HCT116 (cell line): ENCODE measurements around the gene CTSV. TPM values are rescaled to one million over a fixed set of nuclear protein-coding genes. Genes with fewer than 3 reads are reported as not detected.

Source experiments
- ATAC-seq: fragments of 200-7000 bp; cut with Tn5 transposase; 2 replicates; pipeline ENCODE4 v1.9.1; 2020; ENCODE audit warnings: mild to moderate bottlenecking, moderate library complexity
- BruUV-seq: library from RNA; stranded (reverse); fragments of 400-500 nt; replicated peaks from 2 replicates; lab custom pipeline; 2021; lab: Mats Ljungman, UMichigan
- CTCF ChIA-PET: fragments of 300-600 bp; sonication (Branson Sonifier 250); formaldehyde crosslinking; loops from one replicate; lab custom pipeline; 2021; ENCODE audit warnings: antibody characterized with exemption; lab: Charles Lee
- POLR2A ChIA-PET: fragments of 300-600, 350-600 bp; sonication (Branson Sonifier 250); formaldehyde crosslinking; loops from one replicate; lab custom pipeline; 2021; ENCODE audit warnings: antibody characterized with exemption; lab: Charles Lee
- RAD21 ChIA-PET, 2 experiments: fragments of 300-600 bp; sonication (Branson Sonifier 250); formaldehyde crosslinking; loops; one replicate each; lab custom pipeline; 2023; ENCODE audit warnings: low total read pairs in 2 of 2; ENCODE audit not compliant: uncharacterized antibody in 2 of 2, unreplicated experiment in 2 of 2, low non-redundant PET in 1 of 2; lab: Charles Lee
- DNase-seq: peaks from one replicate; pipeline ENCODE4 v3.0.0-alpha.2; 2010; ENCODE audit warnings: low read depth, low spot score
- H2AFZ ChIP-seq: fragments of 200-600 bp; shearing (Covaris generic), sonication (generic); 2 replicates; pipeline ENCODE4 v1.6.1; 2017; ENCODE audit warnings: low read depth, mixed run types, mixed read lengths, antibody characterized with exemption, low read length; ENCODE audit not compliant: poor library complexity, severe bottlenecking
- H3K27ac ChIP-seq: 2 replicates; pipeline ENCODE4 v1.5.1; 2012; ENCODE audit warnings: low read depth, low read length
- H3K27me3 ChIP-seq: fragments of 200-600 bp; sonication (generic); 2 replicates; pipeline ENCODE4 v1.6.1; 2016; ENCODE audit warnings: mixed run types, low read length, mixed read lengths; ENCODE audit not compliant: insufficient read depth
- H3K36me3 ChIP-seq, 2 experiments: fragments of 200-500 bp in 1 of 2; fragments of 200-600 bp in 1 of 2; sonication (Bioruptor generic) in 1 of 2; sonication (generic) in 1 of 2; 2 replicates each; pipeline versions ENCODE4 v1.5.1 to v1.6.1; 2014 to 2016; ENCODE audit warnings: low read length in 2 of 2, inconsistent platforms in 1 of 2, mixed read lengths in 1 of 2, mixed run types in 1 of 2; ENCODE audit not compliant: insufficient read depth in 2 of 2, control insufficient read depth in 1 of 2
- H3K4me1 ChIP-seq, 2 experiments: fragments of 200-600 bp in 1 of 2; sonication (generic) in 1 of 2; 2 replicates each; pipeline versions ENCODE4 v1.5.1 to v1.6.1; 2012 to 2017; ENCODE audit warnings: low read length in 2 of 2, inconsistent platforms in 1 of 2, mild to moderate bottlenecking in 1 of 2, mixed read lengths in 1 of 2, mixed run types in 1 of 2, moderate library complexity in 1 of 2; ENCODE audit not compliant: insufficient read depth in 2 of 2, control insufficient read depth in 1 of 2
- H3K4me2 ChIP-seq: fragments of 200-600 bp; sonication (generic); 2 replicates; pipeline ENCODE4 v1.6.1; 2017; ENCODE audit warnings: mixed run types, low read length, mixed read lengths
- H3K4me3 ChIP-seq, 2 experiments: fragments of 200-600 bp in 1 of 2; sonication (generic) in 1 of 2; replicated peaks in 1 of 2; 2 replicates each; pipeline ENCODE4 v1.5.1; 2011 to 2016; ENCODE audit warnings: low read length in 2 of 2, control low read depth in 1 of 2, low read depth in 1 of 2, mild to moderate bottlenecking in 1 of 2, mixed read lengths in 1 of 2, mixed run types in 1 of 2
- H3K79me2 ChIP-seq: fragments of 200-600 bp; sonication (generic); 2 replicates; pipeline ENCODE4 v1.6.1; 2017; ENCODE audit warnings: mild to moderate bottlenecking, mixed run types, low read length, moderate library complexity, mixed read lengths; ENCODE audit not compliant: insufficient read depth
- H3K9ac ChIP-seq: fragments of 200-600 bp; sonication (generic); 2 replicates; pipeline ENCODE4 v1.6.1; 2016; ENCODE audit warnings: low read length, mixed read lengths
- H3K9me2 ChIP-seq: fragments of 200-600 bp; sonication (generic), shearing (Covaris generic); 2 replicates; pipeline ENCODE4 v1.6.1; 2017; ENCODE audit warnings: mixed run types, mild to moderate bottlenecking, moderate library complexity; ENCODE audit not compliant: insufficient read depth
- H3K9me3 ChIP-seq, 2 experiments: fragments of 200-500 bp in 1 of 2; fragments of 200-600 bp in 1 of 2; sonication (Bioruptor generic) in 1 of 2; sonication (generic) in 1 of 2; 2 replicates each; pipeline ENCODE4 v1.6.1; 2014 to 2017; ENCODE audit warnings: low read length in 2 of 2, mixed read lengths in 2 of 2, inconsistent platforms in 1 of 2, low read depth in 1 of 2, mild to moderate bottlenecking in 1 of 2, mixed run types in 1 of 2, moderate library complexity in 1 of 2; ENCODE audit not compliant: control insufficient read depth in 1 of 2, insufficient read depth in 1 of 2
- H4K20me1 ChIP-seq: fragments of 200-600 bp; sonication (generic), shearing (Covaris generic); 2 replicates; pipeline ENCODE4 v1.6.1; 2017; ENCODE audit warnings: mixed run types, mild to moderate bottlenecking, moderate library complexity; ENCODE audit not compliant: insufficient read depth
- CBX3 ChIP-seq: IDR thresholded peaks from 2 replicates; pipeline ENCODE4 v1.6.1; 2012; ENCODE audit warnings: low read depth
- CEBPB ChIP-seq: IDR thresholded peaks from 2 replicates; pipeline ENCODE4 v1.6.1; 2012; ENCODE audit warnings: low read depth
- EGR1 ChIP-seq: IDR thresholded peaks from 2 replicates; pipeline ENCODE4 v1.6.1; 2012; ENCODE audit warnings: low read depth
- ELF1 ChIP-seq: IDR thresholded peaks from 2 replicates; pipeline ENCODE4 v1.6.1; 2012; ENCODE audit warnings: low read depth, borderline replicate concordance
- EZH2 ChIP-seq: fragments of 200-600 bp; sonication (generic); IDR thresholded peaks from 2 replicates; pipeline ENCODE4 v1.6.1; 2017; ENCODE audit warnings: antibody characterized with exemption, mixed run types
- EZH2phosphoT487 ChIP-seq: fragments of 200-600 bp; IDR thresholded peaks from 2 replicates; pipeline ENCODE4 v1.6.1; 2018; ENCODE audit warnings: antibody characterized with exemption, borderline replicate concordance
- FOSL1 ChIP-seq: IDR thresholded peaks from 2 replicates; pipeline ENCODE4 v1.6.1; 2012; ENCODE audit warnings: low read depth
- POLR2AphosphoS5 ChIP-seq: IDR thresholded peaks from 2 replicates; pipeline ENCODE4 v1.6.1; 2011; ENCODE audit warnings: mild to moderate bottlenecking, low read depth, low read length, moderate library complexity
- RAD21 ChIP-seq: IDR thresholded peaks from 2 replicates; pipeline ENCODE4 v1.6.1; 2012; ENCODE audit warnings: low read depth, mild to moderate bottlenecking
- SP1 ChIP-seq: IDR thresholded peaks from 2 replicates; pipeline ENCODE4 v1.6.1; 2012; ENCODE audit warnings: low read depth
- SRF ChIP-seq: IDR thresholded peaks from 2 replicates; pipeline ENCODE4 v1.6.1; 2012; ENCODE audit warnings: low read depth
- TCF7L2 ChIP-seq: IDR thresholded peaks from 2 replicates; pipeline ENCODE4 v1.7.0; 2011; ENCODE audit warnings: borderline replicate concordance, inconsistent platforms; ENCODE audit not compliant: insufficient read depth, insufficient read length; ENCODE audit errors: extremely low read depth
- YY1 ChIP-seq: IDR thresholded peaks from 2 replicates; pipeline ENCODE4 v1.6.1; 2011; ENCODE audit warnings: low read length, low read depth, moderate library complexity, mild to moderate bottlenecking; ENCODE audit not compliant: insufficient replicate concordance; ENCODE audit errors: extremely low read depth
- ZFX ChIP-seq: fragments of 450-650 bp; IDR thresholded peaks from 2 replicates; pipeline ENCODE4 v1.6.1; 2017
- ZNF274 ChIP-seq: fragments of 200-500 bp; sonication (Bioruptor generic); IDR thresholded peaks from 2 replicates; pipeline ENCODE4 v1.6.1; 2014; ENCODE audit warnings: mild to moderate bottlenecking, low read depth, low read length, inconsistent platforms
- intact Hi-C: fragments of 100-400 bp; cut with micrococcal nuclease; formaldehyde crosslinking; loops from 2 replicates; pipeline ENCODE4 v1.10.0; 2022
- total RNA-seq: library from RNA; stranded (reverse); gene quantifications from one replicate; pipeline ENCODE4 v1.2.1, GENCODE V29; 2021; ENCODE audit not compliant: unreplicated experiment
- TF ChIP-seq, protein P1 (sequence below): IDR thresholded peaks from 2 replicates; pipeline ENCODE4 v1.6.1; 2012
- TF ChIP-seq, protein P2 (sequence below): IDR thresholded peaks from 2 replicates; pipeline ENCODE4 v1.6.1; 2012; ENCODE audit warnings: low read depth
- TF ChIP-seq, protein P3 (sequence below), 3 experiments: fragments of 200-600 bp in 1 of 3; sonication (generic) in 1 of 3; IDR thresholded peaks in 2 of 3; conservative IDR thresholded peaks in 1 of 3; 2 replicates each; pipeline ENCODE4 v1.5.1; 2012 to 2017; ENCODE audit warnings: low read depth in 2 of 3, low read length in 2 of 3, antibody characterized with exemption in 1 of 3, borderline replicate concordance in 1 of 3, control low read depth in 1 of 3, mild to moderate bottlenecking in 1 of 3, mixed read lengths in 1 of 3, mixed run types in 1 of 3, moderate library complexity in 1 of 3; ENCODE audit not compliant: insufficient read depth in 1 of 3
- TF ChIP-seq, protein P4 (sequence below): IDR thresholded peaks from 2 replicates; pipeline ENCODE4 v1.6.1; 2012
- TF ChIP-seq, protein P5 (sequence below): IDR thresholded peaks from 2 replicates; pipeline ENCODE4 v1.6.1; 2011; ENCODE audit warnings: mild to moderate bottlenecking, low read length, moderate library complexity; ENCODE audit not compliant: insufficient replicate concordance; ENCODE audit errors: extremely low read depth

CTSV gene
- total RNA-seq, 1 experiment from 2014 or later: 15.5 TPM

- intact Hi-C loops: no loop called here
- Histone ChIP-seq H3K79me2 (no peaks in the 10 kb centered on the region), H3K4me1 (peaks cover 5 to 20% of the 10 kb centered on the region in 2 experiments; a peak in 3 of 4 replicates), H3K4me3 (no peak overlapping the region), H3K27ac (no peak overlapping the region), H2AFZ (no peak overlapping the region), H3K9me3 (no peaks in the 10 kb centered on the region), H4K20me1 (no peaks in the 10 kb centered on the region), H3K9me2 (no peaks in the 10 kb centered on the region), H3K27me3 (no peaks in the 10 kb centered on the region), H3K4me2 (no peak overlapping the region), H3K36me3 (no peaks in the 10 kb centered on the region), H3K9ac (no peak overlapping the region)
- TF ChIP-seq, protein P1, sequence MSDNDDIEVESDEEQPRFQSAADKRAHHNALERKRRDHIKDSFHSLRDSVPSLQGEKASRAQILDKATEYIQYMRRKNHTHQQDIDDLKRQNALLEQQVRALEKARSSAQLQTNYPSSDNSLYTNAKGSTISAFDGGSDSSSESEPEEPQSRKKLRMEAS: no peak
- no peak for TF ChIP-seq POLR2AphosphoS5
- TF ChIP-seq SP1: no peak
- no peak for TF ChIP-seq EGR1
- no peak for TF ChIP-seq ELF1
- TF ChIP-seq, protein P2, sequence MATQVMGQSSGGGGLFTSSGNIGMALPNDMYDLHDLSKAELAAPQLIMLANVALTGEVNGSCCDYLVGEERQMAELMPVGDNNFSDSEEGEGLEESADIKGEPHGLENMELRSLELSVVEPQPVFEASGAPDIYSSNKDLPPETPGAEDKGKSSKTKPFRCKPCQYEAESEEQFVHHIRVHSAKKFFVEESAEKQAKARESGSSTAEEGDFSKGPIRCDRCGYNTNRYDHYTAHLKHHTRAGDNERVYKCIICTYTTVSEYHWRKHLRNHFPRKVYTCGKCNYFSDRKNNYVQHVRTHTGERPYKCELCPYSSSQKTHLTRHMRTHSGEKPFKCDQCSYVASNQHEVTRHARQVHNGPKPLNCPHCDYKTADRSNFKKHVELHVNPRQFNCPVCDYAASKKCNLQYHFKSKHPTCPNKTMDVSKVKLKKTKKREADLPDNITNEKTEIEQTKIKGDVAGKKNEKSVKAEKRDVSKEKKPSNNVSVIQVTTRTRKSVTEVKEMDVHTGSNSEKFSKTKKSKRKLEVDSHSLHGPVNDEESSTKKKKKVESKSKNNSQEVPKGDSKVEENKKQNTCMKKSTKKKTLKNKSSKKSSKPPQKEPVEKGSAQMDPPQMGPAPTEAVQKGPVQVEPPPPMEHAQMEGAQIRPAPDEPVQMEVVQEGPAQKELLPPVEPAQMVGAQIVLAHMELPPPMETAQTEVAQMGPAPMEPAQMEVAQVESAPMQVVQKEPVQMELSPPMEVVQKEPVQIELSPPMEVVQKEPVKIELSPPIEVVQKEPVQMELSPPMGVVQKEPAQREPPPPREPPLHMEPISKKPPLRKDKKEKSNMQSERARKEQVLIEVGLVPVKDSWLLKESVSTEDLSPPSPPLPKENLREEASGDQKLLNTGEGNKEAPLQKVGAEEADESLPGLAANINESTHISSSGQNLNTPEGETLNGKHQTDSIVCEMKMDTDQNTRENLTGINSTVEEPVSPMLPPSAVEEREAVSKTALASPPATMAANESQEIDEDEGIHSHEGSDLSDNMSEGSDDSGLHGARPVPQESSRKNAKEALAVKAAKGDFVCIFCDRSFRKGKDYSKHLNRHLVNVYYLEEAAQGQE: no peak
- TF ChIP-seq, protein P3, sequence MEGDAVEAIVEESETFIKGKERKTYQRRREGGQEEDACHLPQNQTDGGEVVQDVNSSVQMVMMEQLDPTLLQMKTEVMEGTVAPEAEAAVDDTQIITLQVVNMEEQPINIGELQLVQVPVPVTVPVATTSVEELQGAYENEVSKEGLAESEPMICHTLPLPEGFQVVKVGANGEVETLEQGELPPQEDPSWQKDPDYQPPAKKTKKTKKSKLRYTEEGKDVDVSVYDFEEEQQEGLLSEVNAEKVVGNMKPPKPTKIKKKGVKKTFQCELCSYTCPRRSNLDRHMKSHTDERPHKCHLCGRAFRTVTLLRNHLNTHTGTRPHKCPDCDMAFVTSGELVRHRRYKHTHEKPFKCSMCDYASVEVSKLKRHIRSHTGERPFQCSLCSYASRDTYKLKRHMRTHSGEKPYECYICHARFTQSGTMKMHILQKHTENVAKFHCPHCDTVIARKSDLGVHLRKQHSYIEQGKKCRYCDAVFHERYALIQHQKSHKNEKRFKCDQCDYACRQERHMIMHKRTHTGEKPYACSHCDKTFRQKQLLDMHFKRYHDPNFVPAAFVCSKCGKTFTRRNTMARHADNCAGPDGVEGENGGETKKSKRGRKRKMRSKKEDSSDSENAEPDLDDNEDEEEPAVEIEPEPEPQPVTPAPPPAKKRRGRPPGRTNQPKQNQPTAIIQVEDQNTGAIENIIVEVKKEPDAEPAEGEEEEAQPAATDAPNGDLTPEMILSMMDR (IDR thresholded peaks at IDR 0.05 in 2 of 3, conservative IDR thresholded peaks at IDR 0.05 in 1 of 3; ENCODE audit: borderline replicate concordance in 1 of 3, insufficient read depth in 1 of 3, low read depth in 2 of 3, low read length in 2 of 3): no peak
- TF ChIP-seq SRF: no peak
- TF ChIP-seq EZH2: no peak
- no peak for TF ChIP-seq RAD21
- TF ChIP-seq, protein P4, sequence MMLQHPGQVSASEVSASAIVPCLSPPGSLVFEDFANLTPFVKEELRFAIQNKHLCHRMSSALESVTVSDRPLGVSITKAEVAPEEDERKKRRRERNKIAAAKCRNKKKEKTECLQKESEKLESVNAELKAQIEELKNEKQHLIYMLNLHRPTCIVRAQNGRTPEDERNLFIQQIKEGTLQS: no peak
- no peak for TF ChIP-seq TCF7L2
- TF ChIP-seq, protein P5, sequence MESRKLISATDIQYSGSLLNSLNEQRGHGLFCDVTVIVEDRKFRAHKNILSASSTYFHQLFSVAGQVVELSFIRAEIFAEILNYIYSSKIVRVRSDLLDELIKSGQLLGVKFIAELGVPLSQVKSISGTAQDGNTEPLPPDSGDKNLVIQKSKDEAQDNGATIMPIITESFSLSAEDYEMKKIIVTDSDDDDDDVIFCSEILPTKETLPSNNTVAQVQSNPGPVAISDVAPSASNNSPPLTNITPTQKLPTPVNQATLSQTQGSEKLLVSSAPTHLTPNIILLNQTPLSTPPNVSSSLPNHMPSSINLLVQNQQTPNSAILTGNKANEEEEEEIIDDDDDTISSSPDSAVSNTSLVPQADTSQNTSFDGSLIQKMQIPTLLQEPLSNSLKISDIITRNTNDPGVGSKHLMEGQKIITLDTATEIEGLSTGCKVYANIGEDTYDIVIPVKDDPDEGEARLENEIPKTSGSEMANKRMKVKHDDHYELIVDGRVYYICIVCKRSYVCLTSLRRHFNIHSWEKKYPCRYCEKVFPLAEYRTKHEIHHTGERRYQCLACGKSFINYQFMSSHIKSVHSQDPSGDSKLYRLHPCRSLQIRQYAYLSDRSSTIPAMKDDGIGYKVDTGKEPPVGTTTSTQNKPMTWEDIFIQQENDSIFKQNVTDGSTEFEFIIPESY: no peak
- TF ChIP-seq CBX3: no peak
- no peak for TF ChIP-seq ZNF274
- no peak for TF ChIP-seq YY1
- no peak for TF ChIP-seq EZH2phosphoT487
- TF ChIP-seq ZFX: no peak
- no peak for TF ChIP-seq FOSL1
- no peak for TF ChIP-seq CEBPB
- ChIA-PET RAD21 (no interaction called here), CTCF (no interaction called here), POLR2A (no interaction called here)
- ATAC-seq: no peak
- no peak for DNase-seq
- no TSS peak for BruUV-seq
Observed at GRCh38 chr9:97064176-97064575, 25.2 kb upstream of the CTSV start.
